Fibroblast of lung (primary cell): ENCODE results near the gene KRCC1.

Experiments used
- CTCF ChIP-seq, 2 donors: IDR thresholded peaks in 1 of 2; conservative IDR thresholded peaks in 1 of 2; 1 replicate in 1 of 2; 2 replicates in 1 of 2; pipeline ENCODE4 v1.5.1; 2011 to 2012; ENCODE audit warnings: low read length in 2 of 2, control low read depth in 1 of 2, inconsistent platforms in 1 of 2, low read depth in 1 of 2, mild to moderate bottlenecking in 1 of 2
- EZH2 ChIP-seq: IDR thresholded peaks from 2 replicates; pipeline ENCODE4 v1.5.1; 2012; ENCODE audit warnings: low read length, control low read depth, mild to moderate bottlenecking; ENCODE audit errors: missing control alignments

- TF ChIP-seq EZH2 (no peak), CTCF (conservative IDR thresholded peaks at IDR 0.05 in 1 of 2, IDR thresholded peaks at IDR 0.05 in 1 of 2; ENCODE audit: low read depth in 1 of 2, low read length in 2 of 2) (no peak)
Observed at GRCh38 chr2:88018909-88019308, 36.7 kb downstream of the KRCC1 start.
